Kidney capillary endothelial cell (primary cell): ENCODE measurements around the gene PPP4R2.

ENCODE experiments used
- DNase-seq: peaks from one replicate; pipeline ENCODE4 v3.0.0-alpha.2; 2018; ENCODE audit warnings: low spot score

PPP4R2 gene

DNA sequence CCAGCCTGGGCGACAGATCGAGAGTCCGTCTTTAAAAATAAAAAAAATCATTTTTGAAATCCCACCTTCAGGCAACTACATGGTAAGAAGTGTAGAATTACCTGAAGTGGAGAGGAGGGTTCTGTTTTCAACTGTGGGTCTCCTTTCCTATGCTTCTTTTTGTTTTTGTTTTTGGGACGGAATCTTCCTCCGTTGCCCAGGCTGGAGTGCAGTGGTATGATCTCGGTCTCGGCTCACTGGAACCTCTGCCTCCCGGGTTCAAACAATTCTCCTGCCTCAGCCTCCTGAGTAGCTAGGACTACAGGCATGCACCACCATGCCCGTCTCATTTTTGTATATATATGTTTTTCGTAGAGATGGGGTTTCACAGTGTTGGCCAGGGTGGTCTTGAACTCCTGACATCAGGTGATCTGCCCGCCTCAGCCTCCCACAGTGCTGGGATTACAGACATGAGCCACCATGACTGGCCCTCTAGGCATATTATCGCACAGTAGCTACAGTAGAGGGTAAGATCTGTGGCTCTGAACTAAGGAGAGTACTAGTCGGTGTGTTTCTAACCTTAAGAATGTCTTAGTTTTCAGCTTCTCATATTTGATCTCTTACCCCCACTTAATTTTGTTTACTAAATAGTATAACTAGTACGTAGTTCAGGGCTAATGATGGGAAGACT, 73.3 kb downstream of the PPP4R2 start:
- no peak for DNase-seq

DNA sequence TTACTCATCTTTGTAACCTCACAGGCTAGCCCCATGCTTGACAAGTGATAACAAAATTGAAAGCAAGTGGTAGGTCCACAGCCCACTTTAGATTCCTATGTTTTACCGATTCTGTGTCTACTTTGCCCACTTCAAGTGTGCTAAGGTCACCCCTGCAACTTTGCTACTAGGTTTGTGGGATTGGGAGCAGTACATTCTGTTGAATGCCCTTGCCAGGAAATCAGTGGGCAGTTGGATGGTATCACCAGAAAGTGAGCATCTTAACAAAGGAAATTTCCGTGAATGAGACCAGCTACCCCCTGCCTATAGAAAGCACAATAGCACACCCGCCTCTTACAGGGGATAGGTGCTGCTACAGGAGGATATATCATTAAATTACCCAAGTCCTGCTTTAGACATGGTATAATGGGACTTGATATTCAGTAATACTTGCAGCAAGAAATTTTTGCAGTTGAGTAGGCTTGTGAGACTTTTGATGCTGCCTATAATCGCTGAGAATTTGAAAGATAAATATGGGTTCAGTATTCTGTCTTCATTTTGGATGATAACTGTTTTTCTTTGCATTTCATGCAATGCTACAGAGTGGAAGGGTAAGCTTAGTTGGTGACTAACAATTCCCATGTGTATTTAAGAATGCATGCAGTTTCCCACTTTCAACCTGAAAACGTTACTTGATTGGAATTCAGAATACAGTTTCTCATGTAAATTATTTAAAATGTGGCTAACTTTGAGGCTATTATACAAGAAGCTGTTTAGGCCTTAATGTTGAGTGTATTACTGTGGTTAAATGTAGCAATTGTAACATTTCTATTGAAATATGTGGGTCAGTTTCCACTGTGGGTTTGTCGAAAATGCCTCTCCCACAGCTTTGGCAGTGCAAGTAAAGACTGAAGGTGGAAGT, 74.3 kb downstream of the PPP4R2 start:
- no peak for DNase-seq

DNA sequence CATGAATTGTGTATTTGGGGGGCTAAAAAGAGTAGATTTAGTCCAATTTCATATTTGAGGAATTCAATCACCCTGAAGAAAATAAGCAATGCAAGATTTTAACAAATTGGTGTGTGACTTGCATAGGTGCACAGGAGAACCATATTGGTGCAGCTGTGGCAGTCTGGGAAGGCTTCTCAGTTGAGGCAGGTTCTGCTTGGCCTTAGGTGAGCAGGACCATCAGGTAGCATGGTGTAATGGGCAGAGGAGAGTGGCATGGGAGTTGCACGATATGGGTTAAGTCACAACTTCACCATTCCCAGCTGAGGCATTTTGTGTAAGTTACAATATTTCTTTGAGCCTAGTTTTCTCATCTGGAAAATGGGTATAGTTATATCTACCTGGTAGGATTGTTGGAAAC, 75.3 kb downstream of the PPP4R2 start:
- no peak for DNase-seq

DNA sequence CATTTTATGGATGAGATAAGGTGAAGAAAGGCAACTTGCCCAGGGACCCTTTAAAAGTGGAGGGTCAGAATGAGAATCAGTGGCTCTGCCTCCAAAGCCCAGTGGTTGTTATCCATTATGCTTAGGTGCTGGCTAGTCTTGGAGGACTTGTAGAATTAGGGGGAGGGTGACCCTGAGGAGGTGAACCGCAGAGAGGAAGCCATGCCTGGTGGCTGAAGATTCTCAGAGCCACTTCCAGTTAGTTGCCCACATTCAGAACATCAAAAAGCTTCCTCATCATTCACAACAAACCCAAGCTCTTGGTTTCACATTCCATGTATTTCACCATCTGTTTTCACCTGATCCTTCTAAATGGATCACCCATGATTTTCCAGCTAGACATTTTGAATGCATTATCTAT, 76.0 kb downstream of the PPP4R2 start:
- DNase-seq: no peak

DNA sequence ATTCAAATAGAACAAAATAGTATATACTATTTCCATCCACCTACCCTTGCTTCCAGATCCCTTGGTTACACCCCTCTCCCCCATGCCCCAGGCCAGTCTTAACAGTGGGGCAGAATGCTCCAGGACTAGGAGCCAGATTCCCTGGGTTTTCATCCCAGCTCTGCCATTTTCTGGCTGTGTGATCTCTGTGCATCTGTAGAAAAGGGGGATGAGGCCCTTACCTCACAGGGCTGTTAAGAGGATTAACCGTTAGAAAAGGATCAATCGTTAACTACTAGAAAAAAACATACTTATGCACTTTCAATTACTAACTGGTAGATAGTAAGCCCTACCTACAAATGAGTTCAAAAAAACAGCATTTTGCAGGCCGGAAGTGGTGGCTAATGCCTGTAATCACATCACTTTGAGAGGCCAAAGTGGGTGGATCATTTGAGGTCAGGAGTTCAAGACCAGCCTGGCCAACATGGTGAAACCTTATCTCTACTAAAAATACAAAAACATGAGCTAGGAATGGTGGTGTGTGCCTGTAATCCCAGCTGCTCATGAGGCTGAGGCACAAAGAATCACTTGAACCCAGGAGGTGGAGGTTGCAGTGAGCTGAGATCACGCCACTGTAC, 76.6 kb downstream of the PPP4R2 start:
- no peak for DNase-seq

DNA sequence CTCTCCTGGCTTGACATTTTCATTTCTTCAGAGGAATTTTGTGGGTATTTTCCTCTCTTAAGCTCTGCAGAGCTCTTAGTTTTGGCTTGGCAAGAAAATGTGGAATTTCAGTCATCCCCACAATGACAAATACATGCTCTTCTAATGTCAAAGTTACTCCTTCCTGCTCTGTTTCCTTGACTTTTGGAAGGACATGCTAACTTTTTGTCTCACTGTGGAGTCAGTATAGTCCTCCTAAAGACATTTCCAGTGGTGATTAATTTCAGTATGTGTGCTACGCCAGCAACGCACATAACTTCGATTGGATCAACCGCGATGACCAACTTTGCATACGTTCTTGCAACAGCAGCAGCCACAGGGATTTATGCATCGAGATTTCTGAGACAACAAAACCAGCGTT, 78.2 kb downstream of the PPP4R2 start:
- DNase-seq: no peak

DNA sequence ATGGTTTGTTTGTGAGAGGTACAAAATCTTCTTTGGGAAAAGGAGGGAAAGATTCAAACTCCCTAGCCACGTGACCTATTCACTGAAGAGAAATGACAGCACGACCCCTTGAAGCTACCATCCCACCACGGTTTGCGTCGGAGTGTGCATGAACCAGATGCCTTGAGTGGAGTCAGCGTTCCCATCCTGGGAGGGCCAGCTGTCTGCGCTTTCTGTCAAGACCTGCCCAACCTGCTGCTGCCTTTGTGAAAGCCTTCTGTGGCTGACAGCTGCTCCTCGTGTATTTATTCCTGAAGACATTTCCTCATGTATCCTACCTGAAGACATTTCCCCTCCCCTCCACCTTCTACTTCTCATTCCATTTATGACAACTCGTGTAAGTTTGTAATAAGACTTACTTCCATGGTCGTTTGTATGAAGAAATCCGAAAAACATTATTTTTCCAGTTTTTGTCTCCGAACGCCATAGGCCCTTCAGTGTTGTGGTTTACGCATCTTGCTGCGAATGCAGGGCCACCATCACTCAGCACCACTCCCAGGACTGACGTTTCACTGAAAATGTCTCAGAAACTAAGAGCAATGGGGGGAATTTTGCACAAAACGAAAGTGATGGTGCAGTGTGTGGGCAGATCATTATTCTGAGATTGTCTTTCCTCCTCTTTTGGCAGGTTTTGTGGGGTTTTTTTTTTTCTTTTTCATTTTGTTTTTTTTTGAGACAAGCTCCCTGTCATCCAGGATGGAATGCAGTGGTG, 83.8 kb downstream of the PPP4R2 start:
- no peak for DNase-seq

DNA sequence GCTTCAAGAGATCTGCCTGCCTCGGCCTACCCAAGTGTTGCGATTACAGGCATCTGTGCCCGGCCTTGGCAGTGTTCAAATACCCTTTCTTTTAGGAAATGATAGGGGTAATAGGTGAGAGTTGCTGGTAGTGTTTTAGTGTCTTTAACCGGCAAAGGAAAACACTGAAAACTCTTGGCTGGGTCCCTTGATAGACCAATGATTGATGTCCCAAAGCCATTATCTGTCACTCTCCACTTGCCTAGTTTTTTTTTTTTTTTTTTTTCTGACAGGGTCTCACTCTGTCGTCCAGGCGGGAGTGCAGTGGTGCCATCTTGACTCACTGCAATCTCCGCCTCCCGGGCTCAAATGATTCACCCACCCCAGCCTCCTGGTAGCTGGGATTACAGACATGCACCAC, 84.5 kb downstream of the PPP4R2 start:
- no peak for DNase-seq

DNA sequence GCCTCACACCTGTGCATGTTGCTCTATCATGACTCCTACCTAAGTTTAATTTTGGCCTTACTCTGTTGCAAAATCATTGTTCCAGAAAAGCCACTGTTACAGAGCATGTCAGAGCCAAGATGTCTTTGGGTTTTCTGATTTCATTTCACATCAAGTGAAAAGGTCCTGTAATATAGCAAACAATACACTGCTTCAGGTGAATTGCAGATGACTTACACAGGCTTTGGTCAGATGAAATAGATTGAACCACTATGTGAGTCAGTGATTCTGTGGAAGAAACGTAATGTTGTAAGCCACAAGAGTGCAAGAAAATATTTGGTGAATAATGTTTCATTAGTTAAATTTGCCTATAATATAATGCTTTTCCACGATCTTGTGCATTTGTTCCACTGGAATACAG, 87.6 kb downstream of the PPP4R2 start:
- no peak for DNase-seq

DNA sequence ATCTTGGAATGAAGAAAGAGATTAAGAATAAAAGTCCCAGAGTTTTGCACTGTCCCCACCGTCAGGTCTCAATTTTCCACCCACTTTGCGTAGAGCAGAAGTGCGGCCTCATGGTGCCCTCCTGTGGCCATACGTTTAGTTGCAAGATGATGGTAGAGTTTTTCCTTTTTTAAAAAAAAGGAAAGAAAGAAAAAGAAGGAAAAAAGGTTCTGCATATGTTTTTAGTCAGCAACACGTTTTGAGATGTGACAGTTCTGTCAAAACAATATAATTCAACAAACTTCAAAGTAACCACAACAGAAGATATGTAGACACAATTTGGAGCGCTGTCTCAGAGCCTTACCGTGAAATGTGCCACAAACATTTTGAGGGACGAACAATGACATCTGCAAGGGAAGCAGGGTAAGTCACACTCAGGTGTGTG, 89.5 kb downstream of the PPP4R2 start:
- peak; percentile 42 for DNase-seq

DNA sequence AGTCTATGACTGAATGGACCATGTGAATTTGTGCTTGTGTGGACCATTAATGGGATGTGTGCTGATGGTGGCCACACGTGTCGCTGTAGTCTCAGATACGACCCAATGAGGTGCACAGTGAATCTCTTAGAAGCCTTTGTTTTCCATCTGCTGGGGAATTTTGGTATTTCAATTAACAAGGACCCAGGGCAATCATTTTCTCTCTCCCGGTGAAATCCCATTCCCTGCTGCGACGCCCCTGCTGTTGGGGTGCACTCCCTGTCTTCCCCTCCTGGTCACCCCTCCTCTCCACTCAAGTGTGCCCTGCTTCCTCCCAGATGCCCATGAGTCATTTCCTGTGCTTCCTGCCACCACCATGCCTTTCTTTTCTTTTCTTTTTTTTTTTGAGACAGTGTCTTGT, 97.5 kb downstream of the PPP4R2 start:
- no peak for DNase-seq

DNA sequence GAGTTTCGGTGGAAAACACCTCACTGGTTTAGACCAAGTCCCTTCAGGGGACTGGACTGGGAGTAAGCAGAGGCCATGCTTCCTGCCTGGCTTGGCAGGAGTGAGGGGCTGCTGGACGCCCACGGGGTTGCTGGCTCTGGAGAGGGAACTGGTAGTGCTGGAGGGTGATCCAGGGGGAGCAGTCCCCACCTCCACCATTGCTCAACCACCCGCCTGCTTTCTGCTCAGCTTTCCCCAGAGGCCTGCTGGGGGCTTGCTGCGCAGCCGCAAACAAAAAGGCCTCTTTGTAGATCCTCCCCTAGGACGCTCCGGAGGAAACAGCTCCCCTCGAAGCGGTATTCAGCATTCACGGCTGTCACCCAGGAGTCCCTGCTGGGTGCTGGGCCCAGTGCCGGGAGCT, 98.3 kb downstream of the PPP4R2 start:
- no peak for DNase-seq

DNA sequence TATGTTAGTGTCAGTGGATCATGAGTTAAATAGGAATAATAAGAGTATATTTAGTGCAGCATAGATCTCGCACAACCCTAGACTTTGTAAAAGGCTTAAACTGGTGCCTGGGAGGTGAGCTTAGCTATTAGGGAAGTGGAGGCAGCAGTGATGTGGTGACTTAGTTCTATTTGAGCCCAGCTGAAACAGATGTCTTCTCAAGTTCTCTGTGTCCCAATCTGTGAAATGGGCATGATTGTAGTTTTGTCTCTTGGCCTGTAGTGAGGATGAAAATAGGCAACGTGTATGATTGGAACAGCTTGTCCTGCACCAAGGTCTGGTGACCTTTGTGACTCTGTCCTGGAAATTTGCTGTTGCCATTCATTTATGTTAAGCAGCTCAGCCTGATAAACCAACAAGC, 99.6 kb downstream of the PPP4R2 start:
- DNase-seq: no peak

DNA sequence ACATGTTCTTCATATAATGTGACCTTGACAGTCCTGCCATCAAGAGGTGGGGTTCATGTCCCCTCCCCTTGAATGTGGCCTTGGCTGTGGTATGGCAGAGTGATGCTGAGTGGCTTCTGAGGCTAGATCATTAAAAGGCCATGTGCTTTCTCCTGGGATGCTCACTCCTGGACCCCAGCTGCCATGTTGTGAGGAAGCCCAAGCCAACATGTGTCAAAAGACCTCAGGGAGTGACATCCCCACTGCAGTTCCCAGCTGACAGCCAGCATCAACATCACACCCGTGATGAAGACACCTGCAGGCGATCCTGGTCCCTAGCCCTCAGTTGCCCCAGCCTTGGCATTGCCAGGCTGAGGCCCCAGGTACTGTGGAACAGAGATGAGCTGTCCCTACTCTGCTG, 101.4 kb downstream of the PPP4R2 start:
- DNase-seq: no peak

DNA sequence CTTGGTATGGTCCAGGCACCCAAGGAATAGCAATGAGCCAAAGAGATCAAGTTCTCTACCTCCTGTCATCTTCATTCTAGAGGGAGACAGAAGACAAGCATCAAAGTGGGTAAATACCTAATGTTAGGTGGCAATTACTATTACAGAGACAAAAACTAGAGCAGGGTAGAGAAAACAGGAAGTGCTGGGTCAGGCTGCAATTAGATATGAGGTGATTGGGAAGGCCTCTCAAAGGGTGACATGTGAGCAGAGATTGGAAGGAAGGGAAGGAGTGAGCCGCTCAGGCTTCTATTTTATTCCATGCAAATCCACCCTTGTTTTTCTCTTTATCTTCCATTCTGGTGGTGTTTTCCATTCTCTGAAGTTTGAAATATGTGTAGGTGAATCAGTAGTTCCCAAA, 102.3 kb downstream of the PPP4R2 start:
- DNase-seq: no peak

DNA sequence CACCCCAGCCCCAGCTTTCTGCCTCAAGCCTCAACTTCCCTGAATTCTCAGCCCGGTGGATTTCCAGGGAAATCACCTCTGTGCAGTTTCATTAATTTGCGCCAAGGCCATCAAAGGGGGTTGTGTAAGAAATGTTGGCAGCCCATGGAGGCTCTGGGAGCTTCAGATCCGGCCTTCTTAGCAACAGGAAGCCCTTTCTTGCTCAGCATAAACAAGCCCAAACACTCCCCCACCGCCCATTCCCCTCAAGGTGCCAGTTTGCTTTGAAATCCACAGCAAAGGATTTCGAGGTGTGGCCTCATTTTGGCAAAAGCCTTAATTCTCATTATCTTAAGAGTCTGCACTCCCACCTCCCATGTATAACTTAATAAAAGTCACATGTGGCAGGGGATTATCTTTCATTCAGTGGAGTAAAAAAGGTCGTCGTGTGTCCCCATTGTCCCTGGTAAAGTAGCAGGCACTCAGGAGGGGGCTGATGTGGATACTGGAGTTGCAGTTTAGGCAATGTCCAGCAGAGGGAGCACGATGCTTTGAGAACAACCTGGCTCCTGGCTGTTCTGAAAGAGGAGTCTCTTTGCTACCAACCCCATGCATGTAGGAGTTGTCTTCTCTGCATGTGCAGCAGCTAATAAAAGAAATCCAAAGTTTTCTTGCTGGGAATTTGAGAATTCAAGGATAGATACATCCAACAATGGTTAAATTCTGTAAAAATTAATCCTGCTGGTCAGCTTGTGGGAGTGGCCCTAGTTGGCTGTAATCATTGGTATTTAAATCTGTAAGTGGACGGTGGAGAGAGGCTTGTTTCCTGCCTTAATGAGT, 104.3 kb downstream of the PPP4R2 start:
- peak; percentile 63 for DNase-seq

DNA sequence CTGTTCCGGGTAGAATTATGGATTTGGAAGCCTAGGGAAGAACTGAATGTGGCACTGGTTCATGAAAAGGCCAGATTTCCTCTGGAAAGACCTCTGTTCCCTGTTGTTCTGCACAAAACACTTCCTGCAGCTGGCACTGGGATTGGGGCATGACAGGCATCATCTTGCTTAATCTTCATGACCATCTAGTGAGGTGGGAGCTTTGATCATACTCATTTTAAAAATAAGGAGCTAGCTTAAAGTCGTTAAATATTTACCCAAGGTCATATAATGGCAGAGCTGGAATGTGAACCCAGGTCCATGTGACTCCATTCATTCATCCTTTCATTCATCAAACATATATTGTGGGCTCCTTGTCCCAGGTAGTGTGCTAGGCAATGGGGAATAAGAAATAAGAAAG, 105.3 kb downstream of the PPP4R2 start:
- DNase-seq: no peak

DNA sequence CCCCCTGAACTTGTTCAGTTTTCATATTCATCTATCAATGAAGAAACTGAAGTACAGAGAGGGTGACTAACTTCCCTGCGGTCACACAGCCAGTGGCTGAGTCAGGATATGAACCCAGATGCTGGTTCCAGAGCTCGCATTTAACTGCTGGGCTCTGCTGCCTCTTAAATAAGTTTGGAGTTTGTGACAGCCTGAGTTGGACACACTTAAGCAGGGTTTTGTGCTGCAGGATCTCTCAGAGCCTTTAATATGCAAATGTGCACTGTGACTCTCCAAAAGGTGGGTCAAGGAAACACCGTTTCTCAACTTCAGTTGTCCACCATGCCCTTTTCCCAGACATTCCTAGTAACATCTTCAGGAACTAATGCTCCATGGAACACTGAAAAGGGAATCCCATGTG, 110.6 kb downstream of the PPP4R2 start:
- no peak for DNase-seq

DNA sequence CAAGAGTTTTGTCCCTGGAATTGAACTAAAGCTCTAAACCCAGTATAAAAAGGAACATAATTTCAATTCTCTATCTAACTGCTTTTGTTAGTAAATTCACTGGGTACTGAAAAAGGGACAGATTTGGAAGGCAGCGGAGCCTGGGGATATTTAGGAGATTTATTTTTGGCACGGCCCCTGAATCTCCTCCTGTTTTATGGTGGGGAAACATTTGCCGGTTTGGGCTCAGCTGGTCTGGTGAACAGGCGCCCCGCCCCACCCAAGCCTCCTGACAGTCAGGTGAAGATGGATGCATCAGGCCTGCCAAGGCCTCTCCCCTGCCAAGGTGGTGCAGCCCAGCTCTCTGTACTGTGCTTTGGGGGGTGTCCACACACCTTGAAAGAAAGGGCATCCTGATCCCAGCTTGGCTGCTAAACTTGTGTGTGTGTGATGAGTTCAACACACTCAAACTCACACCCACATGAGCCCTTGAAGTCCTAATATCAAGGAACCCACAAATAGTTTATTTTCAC, 111.1 kb downstream of the PPP4R2 start:
- no peak for DNase-seq

DNA sequence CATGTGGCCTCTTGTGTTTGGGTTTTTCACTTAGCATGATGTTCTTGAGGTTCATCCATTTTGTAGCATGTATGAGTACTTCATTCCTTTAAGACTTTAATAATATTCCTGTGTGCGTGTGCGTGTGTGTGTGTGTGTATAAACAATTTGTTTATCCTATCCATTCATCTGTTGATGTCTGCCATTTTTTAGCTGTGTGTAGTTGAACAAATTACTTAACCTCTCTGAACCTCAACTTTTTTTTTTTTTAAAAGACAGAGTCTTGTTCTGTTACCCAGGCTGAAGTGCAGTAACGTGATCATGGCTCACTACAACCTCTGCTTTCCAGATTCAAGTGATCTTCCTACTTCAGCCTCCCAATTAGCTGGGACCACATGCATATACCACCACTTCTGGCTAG, 112.1 kb downstream of the PPP4R2 start:
- no peak for DNase-seq

DNA sequence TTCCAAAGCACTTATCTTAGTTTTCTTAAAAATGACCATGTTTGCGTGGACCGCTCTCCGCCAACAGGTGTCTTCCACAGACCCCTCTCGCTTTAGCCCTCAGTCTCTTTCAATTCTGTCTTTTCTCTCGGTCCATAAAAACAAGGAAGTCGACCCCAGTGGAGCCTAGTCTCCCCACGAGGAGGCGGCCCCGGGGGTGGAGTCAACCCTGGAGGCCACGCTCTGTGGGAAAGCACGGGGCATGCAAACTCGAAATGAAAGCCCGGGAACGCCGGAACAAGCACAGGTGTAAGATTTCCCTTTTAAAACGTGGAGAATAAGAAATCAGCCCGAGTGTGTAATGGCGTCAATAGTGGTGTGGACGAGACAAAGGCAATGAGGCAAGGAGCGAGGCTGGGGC, 113.9 kb downstream of the PPP4R2 start:
- no peak for DNase-seq
